Measurements from ENCODE around the gene NDUFS7.
"Not testable (repeated sequence)": the region's sequence is repeated elsewhere in the genome, so short reads cannot be mapped to it uniquely, and the experiment has no call there.

Gene NDUFS7

GRCh38 chr19:1434577-1435060 lies 50.9 kb downstream of the NDUFS7 start:
- DNase-seq = no peak

DNA sequence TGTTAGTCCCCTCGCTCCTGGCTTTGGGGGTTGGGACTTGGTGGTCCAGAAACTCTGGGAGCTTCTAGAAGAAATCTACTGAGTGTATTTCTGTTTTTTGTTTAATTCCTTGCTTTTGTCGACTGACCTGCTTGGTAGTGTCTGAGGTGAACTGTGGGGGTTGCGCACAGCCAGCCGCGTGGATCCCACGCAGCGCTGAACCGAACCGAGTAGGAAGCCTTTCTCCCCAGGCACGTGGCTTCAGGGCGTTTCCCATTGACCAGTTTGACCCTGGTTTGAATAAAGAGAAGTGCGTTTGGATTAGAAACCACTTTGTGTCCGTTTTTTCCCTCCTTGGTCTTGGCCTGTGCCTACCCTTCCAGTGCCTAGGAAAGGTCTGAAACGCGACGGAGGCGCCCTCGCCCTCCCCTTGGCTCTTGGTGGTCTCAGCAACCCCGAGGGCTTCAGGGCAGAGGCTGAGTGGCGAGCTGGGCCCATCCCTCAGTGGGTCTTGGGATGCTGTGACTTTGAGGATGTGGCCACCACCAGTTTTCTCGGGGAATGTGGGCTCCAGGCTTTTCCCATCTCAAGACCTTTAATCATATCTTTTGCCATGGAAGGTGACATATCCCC lies 51.8 kb downstream of the NDUFS7 start:
- DNase-seq = no peak

DNA sequence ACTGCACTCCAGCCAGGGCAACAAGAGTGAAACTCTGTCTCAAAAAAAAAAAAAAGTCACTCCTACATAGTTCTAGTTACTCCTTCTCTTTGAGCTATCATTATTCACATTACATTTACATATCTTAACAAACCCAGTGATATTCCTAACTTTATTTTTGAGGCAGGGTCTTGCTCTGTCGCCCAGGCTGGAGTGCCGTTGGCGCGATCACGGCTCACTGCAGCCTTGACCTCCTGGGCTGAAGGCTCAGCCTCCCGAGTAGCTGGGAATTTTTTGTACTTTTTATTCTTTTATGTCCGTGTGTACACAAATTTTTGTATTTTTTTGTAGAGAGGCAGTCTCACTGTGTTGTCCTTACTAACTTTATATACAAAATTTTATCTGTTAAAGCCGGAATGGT lies 53.9 kb downstream of the NDUFS7 start:
- DNase-seq = no peak

GRCh38 chr19:1438035-1438932 lies 54.6 kb downstream of the NDUFS7 start, which contains the start of gene RPS15:
RPS15 (plus strand) TSS chr19:1438396; CDS start chr19:1438426, 30 bp downstream.
- peak; percentile 91 for DNase-seq

DNA sequence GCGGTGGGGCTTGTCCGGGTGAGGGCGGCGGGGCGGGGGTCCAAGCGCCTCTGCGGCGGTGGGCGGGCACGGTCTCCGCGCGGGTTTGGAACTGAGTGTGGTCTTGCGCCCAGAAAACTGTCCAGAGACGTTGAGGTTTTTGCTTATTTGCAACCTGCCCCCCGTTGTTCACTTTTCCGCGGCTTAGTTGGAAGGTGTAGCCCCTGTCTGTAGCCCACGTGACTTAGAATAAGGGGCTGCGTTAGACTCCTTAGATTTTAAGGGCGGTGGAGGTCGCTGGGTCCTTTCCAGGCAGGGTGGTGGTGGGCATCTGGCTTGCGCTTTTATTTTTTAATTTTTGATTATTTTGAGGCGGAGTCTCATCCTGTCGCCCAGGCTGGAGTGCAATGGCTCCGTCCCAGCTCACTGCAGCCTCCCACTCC lies 55.2 kb downstream of the NDUFS7 start:
- DNase-seq = no peak

GRCh38 chr19:1439525-1440417 lies 56.1 kb downstream of the NDUFS7 start:
- not testable (repeated sequence) for DNase-seq

DNA sequence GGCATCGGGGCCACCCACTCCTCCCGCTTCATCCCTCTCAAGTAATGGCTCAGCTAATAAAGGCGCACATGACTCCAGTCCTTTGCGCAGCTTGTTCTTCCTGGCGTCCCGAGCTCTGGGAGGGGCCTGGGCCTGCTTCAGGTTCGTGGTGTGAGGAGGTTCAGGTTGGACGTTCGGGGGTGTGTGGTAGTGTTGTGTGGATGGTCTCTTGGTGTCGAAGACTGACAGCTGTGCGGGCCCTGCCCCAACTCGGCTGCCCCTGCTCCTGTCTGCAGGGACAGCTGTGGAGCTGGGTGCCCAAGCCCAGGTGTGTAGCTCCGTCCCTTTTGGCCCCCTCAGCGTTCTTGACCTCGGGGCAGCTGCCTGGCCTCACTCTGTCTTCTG lies 56.7 kb downstream of the NDUFS7 start:
- no peak for DNase-seq

GRCh38 chr19:1441022-1441426 lies 57.3 kb downstream of the NDUFS7 start:
- no peak for DNase-seq

GRCh38 chr19:1441677-1442438 lies 58.2 kb downstream of the NDUFS7 start:
- no peak for DNase-seq

Data from NCI-H2171 treated with DMSO at 0.1 percent for 48 hours (cell line).